SK-N-SH treated with all-trans-retinoic acid at 6 μM for 48 hours (cell line): ENCODE data around the gene SH3BP4.

Experiments used
- ATAC-seq: fragments of 200-7000 bp; cut with Tn5 transposase; 3 replicates; pipeline ENCODE4 v1.9.1; 2020; ENCODE audit warnings: mild to moderate bottlenecking, moderate library complexity
- ARNTL ChIP-seq: fragments of 450-650 bp; formaldehyde crosslinking; IDR thresholded peaks from 2 replicates; pipeline ENCODE4 v1.5.0; 2020; ENCODE audit warnings: low read depth, mild to moderate bottlenecking, moderate library complexity, borderline replicate concordance
- BACH2 ChIP-seq: fragments of 250-450 bp; sonication (Bioruptor Pico); IDR thresholded peaks from 2 replicates; pipeline ENCODE4 v1.9.0; 2021; ENCODE audit warnings: mild to moderate bottlenecking, borderline replicate concordance
- CSDC2 ChIP-seq: fragments of 250-450 bp; sonication (Bioruptor Pico); IDR thresholded peaks from 2 replicates; pipeline ENCODE4 v1.5.0; 2020; ENCODE audit warnings: mild to moderate bottlenecking, moderate library complexity
- ESRRG ChIP-seq: fragments of 250-450 bp; sonication (Bioruptor Pico); IDR thresholded peaks from 2 replicates; pipeline ENCODE4 v1.6.1; 2021; ENCODE audit warnings: mild to moderate bottlenecking
- GLIS3 ChIP-seq: fragments of 250-450 bp; sonication (Bioruptor Pico); IDR thresholded peaks from 2 replicates; pipeline ENCODE4 v1.5.0; 2020; ENCODE audit warnings: mild to moderate bottlenecking, moderate library complexity
- ISL1 ChIP-seq: fragments of 250-450 bp; sonication (Bioruptor Pico); IDR thresholded peaks from 2 replicates; pipeline ENCODE4 v2.1.2; 2022; ENCODE audit warnings: mild to moderate bottlenecking, moderate library complexity
- OSR1 ChIP-seq: fragments of 250-450 bp; sonication (Bioruptor Pico); IDR thresholded peaks from 2 replicates; pipeline ENCODE4 v1.8.0; 2022; ENCODE audit warnings: moderate library complexity, mild to moderate bottlenecking, inconsistent platforms
- PPARA ChIP-seq: fragments of 250-450 bp; sonication (Bioruptor Pico); IDR thresholded peaks from 2 replicates; pipeline ENCODE4 v1.5.0; 2020; ENCODE audit warnings: mild to moderate bottlenecking, borderline replicate concordance
- RARB ChIP-seq: fragments of 250-450 bp; sonication (Bioruptor Pico); IDR thresholded peaks from 2 replicates; pipeline ENCODE4 v1.8.0; 2021; ENCODE audit warnings: mild to moderate bottlenecking, moderate library complexity
- SNAI2 ChIP-seq: fragments of 250-450 bp; sonication (Bioruptor Pico); IDR thresholded peaks from 2 replicates; pipeline ENCODE4 v1.5.0; 2020; ENCODE audit warnings: mild to moderate bottlenecking, moderate library complexity
- TCF4 ChIP-seq: fragments of 250-450 bp; sonication (Bioruptor Pico); IDR thresholded peaks from 2 replicates; pipeline ENCODE4 v1.8.0; 2021; ENCODE audit warnings: mild to moderate bottlenecking, moderate library complexity, borderline replicate concordance
- TOX ChIP-seq: fragments of 250-450 bp; sonication (Bioruptor Pico); IDR thresholded peaks from 2 replicates; pipeline ENCODE4 v1.8.0; 2021; ENCODE audit warnings: mild to moderate bottlenecking, moderate library complexity, borderline replicate concordance
- ZC3H10 ChIP-seq: fragments of 250-450 bp; sonication (Bioruptor Pico); IDR thresholded peaks from 2 replicates; pipeline ENCODE4 v1.5.1; 2021; ENCODE audit warnings: mild to moderate bottlenecking, moderate library complexity
- ZFP3 ChIP-seq: fragments of 250-450 bp; sonication (Bioruptor Pico); IDR thresholded peaks from 2 replicates; pipeline ENCODE4 v1.5.0; 2020; ENCODE audit warnings: mild to moderate bottlenecking, moderate library complexity
- ZFP30 ChIP-seq: fragments of 450-650 bp; formaldehyde crosslinking; IDR thresholded peaks from 2 replicates; pipeline ENCODE4 v1.5.0; 2022; ENCODE audit warnings: mild to moderate bottlenecking, moderate library complexity
- ZNF565 ChIP-seq: fragments of 450-650 bp; formaldehyde crosslinking; conservative IDR thresholded peaks from 2 replicates; pipeline ENCODE4 v1.5.0; 2020; ENCODE audit warnings: low read depth, mild to moderate bottlenecking, moderate library complexity
- ZNF70 ChIP-seq: fragments of 450-650 bp; formaldehyde crosslinking; IDR thresholded peaks from 2 replicates; pipeline ENCODE4 v1.5.0; 2020; ENCODE audit warnings: mild to moderate bottlenecking, moderate library complexity
- ZNF8 ChIP-seq: fragments of 450-650 bp; formaldehyde crosslinking; IDR thresholded peaks from 2 replicates; pipeline ENCODE4 v1.5.0; 2020; ENCODE audit warnings: mild to moderate bottlenecking, moderate library complexity
- TF ChIP-seq, protein P1 (sequence below): fragments of 250-450 bp; sonication (Bioruptor Pico); IDR thresholded peaks from 2 replicates; pipeline ENCODE4 v1.8.0; 2021; ENCODE audit warnings: low read depth, mild to moderate bottlenecking, moderate library complexity, borderline replicate concordance
- TF ChIP-seq, protein P2 (sequence below): fragments of 250-450 bp; sonication (Bioruptor Pico); IDR thresholded peaks from 2 replicates; pipeline ENCODE4 v1.8.0; 2020; ENCODE audit warnings: mild to moderate bottlenecking, moderate library complexity, borderline replicate concordance
- TF ChIP-seq, protein P3 (sequence below): fragments of 250-450 bp; sonication (Bioruptor Pico); IDR thresholded peaks from 2 replicates; pipeline ENCODE4 v1.5.1; 2020; ENCODE audit warnings: low read depth, mild to moderate bottlenecking, moderate library complexity
- TF ChIP-seq, protein P4 (sequence below): fragments of 250-450 bp; sonication (Bioruptor Pico); IDR thresholded peaks from 2 replicates; pipeline ENCODE4 v1.5.1; 2021; ENCODE audit warnings: mild to moderate bottlenecking, moderate library complexity

SH3BP4 gene

DNA sequence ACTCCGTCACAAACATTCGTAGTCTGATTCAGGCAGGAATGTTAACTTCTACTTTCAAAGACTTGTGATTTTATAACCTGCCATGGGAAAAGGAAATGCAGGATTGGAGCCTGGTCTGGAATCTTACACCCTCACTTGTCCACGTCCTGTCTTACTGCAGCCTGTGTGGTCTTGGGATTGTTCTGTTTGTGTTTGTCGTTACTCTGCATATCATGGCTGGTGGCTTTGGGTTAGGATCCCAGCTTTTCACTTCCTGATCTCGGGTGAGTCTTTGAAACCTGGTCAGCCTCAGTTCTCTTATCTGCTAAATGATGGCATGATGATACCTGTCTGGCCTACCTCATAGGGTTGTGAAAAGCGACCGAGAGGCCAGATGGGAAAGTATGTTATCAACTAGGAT lies 34.6 kb downstream of the SH3BP4 start:
- ATAC-seq, result no peak
- TF ChIP-seq, protein P1, sequence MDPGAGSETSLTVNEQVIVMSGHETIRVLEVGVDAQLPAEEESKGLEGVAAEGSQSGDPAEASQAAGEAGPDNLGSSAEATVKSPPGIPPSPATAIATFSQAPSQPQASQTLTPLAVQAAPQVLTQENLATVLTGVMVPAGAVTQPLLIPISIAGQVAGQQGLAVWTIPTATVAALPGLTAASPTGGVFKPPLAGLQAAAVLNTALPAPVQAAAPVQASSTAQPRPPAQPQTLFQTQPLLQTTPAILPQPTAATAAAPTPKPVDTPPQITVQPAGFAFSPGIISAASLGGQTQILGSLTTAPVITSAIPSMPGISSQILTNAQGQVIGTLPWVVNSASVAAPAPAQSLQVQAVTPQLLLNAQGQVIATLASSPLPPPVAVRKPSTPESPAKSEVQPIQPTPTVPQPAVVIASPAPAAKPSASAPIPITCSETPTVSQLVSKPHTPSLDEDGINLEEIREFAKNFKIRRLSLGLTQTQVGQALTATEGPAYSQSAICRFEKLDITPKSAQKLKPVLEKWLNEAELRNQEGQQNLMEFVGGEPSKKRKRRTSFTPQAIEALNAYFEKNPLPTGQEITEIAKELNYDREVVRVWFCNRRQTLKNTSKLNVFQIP (CRISPR knock-in tag), result no peak
- TF ChIP-seq ZNF70 (CRISPR knock-in tag) (no peak), SNAI2 (CRISPR knock-in tag) (no peak), CSDC2 (CRISPR knock-in tag) (no peak), RARB (CRISPR knock-in tag) (no peak), OSR1 (CRISPR knock-in tag) (no peak), ZFP30 (no peak), PPARA (CRISPR knock-in tag) (no peak), ZFP3 (CRISPR knock-in tag) (no peak), ZC3H10 (CRISPR knock-in tag) (no peak), ZNF565 (CRISPR knock-in tag) (no peak)
- TF ChIP-seq, protein P2, sequence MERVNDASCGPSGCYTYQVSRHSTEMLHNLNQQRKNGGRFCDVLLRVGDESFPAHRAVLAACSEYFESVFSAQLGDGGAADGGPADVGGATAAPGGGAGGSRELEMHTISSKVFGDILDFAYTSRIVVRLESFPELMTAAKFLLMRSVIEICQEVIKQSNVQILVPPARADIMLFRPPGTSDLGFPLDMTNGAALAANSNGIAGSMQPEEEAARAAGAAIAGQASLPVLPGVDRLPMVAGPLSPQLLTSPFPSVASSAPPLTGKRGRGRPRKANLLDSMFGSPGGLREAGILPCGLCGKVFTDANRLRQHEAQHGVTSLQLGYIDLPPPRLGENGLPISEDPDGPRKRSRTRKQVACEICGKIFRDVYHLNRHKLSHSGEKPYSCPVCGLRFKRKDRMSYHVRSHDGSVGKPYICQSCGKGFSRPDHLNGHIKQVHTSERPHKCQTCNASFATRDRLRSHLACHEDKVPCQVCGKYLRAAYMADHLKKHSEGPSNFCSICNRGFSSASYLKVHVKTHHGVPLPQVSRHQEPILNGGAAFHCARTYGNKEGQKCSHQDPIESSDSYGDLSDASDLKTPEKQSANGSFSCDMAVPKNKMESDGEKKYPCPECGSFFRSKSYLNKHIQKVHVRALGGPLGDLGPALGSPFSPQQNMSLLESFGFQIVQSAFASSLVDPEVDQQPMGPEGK (CRISPR knock-in tag), result no peak

DNA sequence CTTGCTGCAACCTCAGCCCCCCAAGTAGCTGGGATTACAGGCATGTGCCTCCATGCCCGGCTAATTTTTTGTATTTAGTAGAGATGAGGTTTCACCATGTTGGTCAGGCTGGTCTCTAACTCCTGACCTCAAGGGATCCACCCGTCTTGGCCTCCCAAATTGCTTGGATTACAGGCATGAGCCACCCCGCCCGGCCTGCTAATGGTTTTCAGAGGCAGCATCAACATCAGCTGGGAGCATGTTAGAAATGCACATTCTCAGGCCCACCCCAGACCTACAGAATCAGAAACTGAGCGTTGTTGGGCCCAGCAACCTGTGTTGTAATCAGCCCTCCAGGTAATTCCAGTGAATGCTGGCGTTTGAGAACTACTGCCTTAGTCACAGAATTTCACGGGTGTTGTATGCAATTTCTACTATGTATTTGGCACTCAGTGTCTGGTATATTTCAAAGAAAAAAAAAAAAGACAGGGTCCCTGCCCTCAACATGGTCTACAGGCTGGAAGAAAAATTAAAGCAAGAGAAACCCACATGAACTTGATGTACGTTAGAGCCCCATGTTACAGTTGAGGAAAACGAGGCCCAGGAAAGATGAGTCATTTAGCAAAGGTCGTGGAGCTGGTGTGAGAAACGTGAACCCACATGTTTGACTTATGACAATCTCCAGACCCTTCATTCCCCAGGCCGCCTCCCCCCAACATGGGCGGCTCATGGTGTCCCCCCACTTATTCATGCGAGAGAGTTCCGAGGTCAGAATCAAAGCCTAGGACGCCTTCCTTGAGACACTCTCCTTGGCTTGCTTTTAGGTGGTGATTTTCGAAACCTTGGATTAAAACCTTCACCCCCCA lies 35.3 kb downstream of the SH3BP4 start:
- no peak for ATAC-seq

DNA sequence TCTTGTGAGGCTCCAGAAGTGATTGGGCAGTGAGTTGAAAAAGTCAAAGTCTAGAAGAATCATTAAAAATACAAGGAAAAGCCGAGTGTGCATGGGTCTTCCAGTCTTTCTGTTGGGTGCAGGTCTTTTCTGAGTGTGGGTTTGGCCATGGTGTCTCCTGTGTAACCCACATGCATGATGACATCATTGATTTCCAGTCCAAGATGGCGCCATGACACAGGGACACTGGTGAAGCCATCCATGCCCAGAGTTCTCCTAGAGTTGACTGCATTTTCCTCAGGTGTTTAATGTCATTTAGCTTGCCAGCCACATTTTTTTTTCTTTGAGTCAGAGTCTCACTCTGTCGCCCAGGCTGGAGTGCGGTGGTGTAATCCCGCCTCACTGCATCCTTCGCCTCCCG lies 35.9 kb downstream of the SH3BP4 start:
- no peak for ATAC-seq
- no peak for TF ChIP-seq TCF4 (CRISPR knock-in tag)
- no peak for TF ChIP-seq BACH2
- TF ChIP-seq, protein P3, sequence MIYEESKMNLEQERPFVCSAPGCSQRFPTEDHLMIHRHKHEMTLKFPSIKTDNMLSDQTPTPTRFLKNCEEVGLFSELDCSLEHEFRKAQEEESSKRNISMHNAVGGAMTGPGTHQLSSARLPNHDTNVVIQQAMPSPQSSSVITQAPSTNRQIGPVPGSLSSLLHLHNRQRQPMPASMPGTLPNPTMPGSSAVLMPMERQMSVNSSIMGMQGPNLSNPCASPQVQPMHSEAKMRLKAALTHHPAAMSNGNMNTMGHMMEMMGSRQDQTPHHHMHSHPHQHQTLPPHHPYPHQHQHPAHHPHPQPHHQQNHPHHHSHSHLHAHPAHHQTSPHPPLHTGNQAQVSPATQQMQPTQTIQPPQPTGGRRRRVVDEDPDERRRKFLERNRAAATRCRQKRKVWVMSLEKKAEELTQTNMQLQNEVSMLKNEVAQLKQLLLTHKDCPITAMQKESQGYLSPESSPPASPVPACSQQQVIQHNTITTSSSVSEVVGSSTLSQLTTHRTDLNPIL, result no peak

More for the DNA sequence above, 35.3 kb downstream of the SH3BP4 start:
- TF ChIP-seq ARNTL, result no peak
- TF ChIP-seq ZNF565 (CRISPR knock-in tag), result no peak
- TF ChIP-seq, all 23 proteins: peak for 0

DNA sequence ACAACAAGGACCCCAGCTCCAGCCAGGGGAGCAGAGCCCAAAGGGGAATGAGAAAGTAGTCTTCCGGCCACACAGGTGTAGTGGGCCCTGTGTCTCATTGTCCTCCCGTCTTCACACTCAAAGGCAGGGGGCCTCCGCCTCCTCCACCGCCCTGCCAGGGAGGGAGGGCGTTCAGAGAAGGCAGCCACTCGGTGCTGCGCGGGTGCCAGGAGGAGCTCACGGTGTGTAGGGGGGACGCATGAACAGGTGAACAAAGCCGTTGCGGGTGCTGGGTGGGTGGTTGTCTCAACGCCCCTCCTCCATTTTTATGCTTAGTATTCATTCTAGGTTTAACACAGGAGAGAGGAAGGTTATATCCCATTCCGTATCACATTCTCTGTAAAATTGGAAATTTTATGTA lies 36.7 kb downstream of the SH3BP4 start:
- TF ChIP-seq PPARA (CRISPR knock-in tag) (no peak), ZNF8 (CRISPR knock-in tag) (no peak), ISL1 (no peak), OSR1 (CRISPR knock-in tag) (no peak), ESRRG (CRISPR knock-in tag) (no peak), TOX (CRISPR knock-in tag) (no peak), ZFP30 (no peak), ZC3H10 (CRISPR knock-in tag) (no peak), ZNF70 (CRISPR knock-in tag) (no peak), BACH2 (no peak), SNAI2 (CRISPR knock-in tag) (no peak), GLIS3 (CRISPR knock-in tag) (no peak)
- TF ChIP-seq, protein P3, result no peak
- TF ChIP-seq, protein P4, sequence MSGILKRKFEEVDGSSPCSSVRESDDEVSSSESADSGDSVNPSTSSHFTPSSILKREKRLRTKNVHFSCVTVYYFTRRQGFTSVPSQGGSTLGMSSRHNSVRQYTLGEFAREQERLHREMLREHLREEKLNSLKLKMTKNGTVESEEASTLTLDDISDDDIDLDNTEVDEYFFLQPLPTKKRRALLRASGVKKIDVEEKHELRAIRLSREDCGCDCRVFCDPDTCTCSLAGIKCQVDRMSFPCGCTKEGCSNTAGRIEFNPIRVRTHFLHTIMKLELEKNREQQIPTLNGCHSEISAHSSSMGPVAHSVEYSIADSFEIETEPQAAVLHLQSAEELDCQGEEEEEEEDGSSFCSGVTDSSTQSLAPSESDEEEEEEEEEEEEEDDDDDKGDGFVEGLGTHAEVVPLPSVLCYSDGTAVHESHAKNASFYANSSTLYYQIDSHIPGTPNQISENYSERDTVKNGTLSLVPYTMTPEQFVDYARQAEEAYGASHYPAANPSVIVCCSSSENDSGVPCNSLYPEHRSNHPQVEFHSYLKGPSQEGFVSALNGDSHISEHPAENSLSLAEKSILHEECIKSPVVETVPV (CRISPR knock-in tag), result no peak
- TF ChIP-seq, protein P2 (CRISPR knock-in tag), result no peak
- TF ChIP-seq, all 23 proteins: peak for 0
- ATAC-seq, result no peak
